Loucy (cell line): Measurements from ENCODE around the gene CORO2A.

ENCODE experiments used
- CTCF ChIP-seq: fragments of 200-600 bp; sonication (generic); conservative IDR thresholded peaks from 2 replicates; pipeline ENCODE4 v1.5.1; 2014; ENCODE audit warnings: mild to moderate bottlenecking, antibody characterized with exemption, low read length
- EZH2phosphoT487 ChIP-seq: fragments of 200-600 bp; IDR thresholded peaks from 2 replicates; pipeline ENCODE4 v1.6.1; 2018; ENCODE audit warnings: antibody characterized with exemption, mild to moderate bottlenecking, moderate library complexity, borderline replicate concordance

- TF ChIP-seq CTCF = no peak
- no peak for TF ChIP-seq EZH2phosphoT487
Observed at GRCh38 chr9:98080780-98081179, 111.7 kb downstream of the CORO2A start.
